DOHH2 (cell line): ENCODE measurements around the gene FNDC3B.

Source experiments
- CTCF ChIP-seq: fragments of 200-600 bp; sonication (generic); IDR thresholded peaks from one replicate; pipeline ENCODE4 v1.5.1; 2014; ENCODE audit warnings: antibody characterized with exemption, mild to moderate bottlenecking, low read depth, low read length; ENCODE audit not compliant: poor library complexity, severe bottlenecking
- EZH2phosphoT487 ChIP-seq: fragments of 200-600 bp; sonication (generic); IDR thresholded peaks from 2 replicates; pipeline ENCODE4 v1.6.1; 2017; ENCODE audit warnings: borderline replicate concordance, mild to moderate bottlenecking, antibody characterized with exemption, low read length, moderate library complexity, mixed read lengths

- no peak for TF ChIP-seq CTCF
- TF ChIP-seq EZH2phosphoT487, result no peak
Measured at GRCh38 chr3:172359996-172360395, 320.6 kb downstream of the FNDC3B start.
